Thoracic aorta (tissue), 2 donors: ENCODE results near the gene HKDC1. TPM values are rescaled to one million over a fixed set of nuclear protein-coding genes. Genes with fewer than 3 reads are reported as not detected.
"Not testable (repeated sequence)": the region's sequence is repeated elsewhere in the genome, so short reads cannot be mapped to it uniquely, and the experiment has no call there.

ENCODE experiments used
- ATAC-seq: fragments of 150-250 bp; one replicate; pipeline ENCODE4 v1.8.0; 2017; ENCODE audit warnings: low read depth; ENCODE audit not compliant: insufficient number of reproducible peaks, low FRiP score
- DNase-seq: peaks from one replicate; pipeline ENCODE4 v3.0.0-alpha.2; 2020; ENCODE audit warnings: low spot score
- H3K27ac ChIP-seq, 2 donors: fragments of 200-600 bp; sonication (generic); 1 replicate in 1 of 2; 2 replicates in 1 of 2; pipeline ENCODE4 v1.5.1; 2016; ENCODE audit warnings: mild to moderate bottlenecking in 2 of 2, moderate library complexity in 2 of 2
- H3K27me3 ChIP-seq: fragments of 200-600 bp; sonication (generic); replicated peaks from 2 replicates; pipeline ENCODE4 v1.6.0; 2016; ENCODE audit warnings: mild to moderate bottlenecking; ENCODE audit not compliant: insufficient read depth
- H3K36me3 ChIP-seq: fragments of 200-600 bp; sonication (generic); one replicate; pipeline ENCODE4 v1.5.1; 2016
- H3K4me1 ChIP-seq, 2 donors: fragments of 200-600 bp; sonication (generic); 1 replicate in 1 of 2; 2 replicates in 1 of 2; pipeline versions ENCODE4 v1.5.1 to v1.6.0; 2016; ENCODE audit warnings: low read depth in 2 of 2, mild to moderate bottlenecking in 1 of 2; ENCODE audit not compliant: control insufficient read depth in 1 of 2
- H3K4me3 ChIP-seq: fragments of 200-600 bp; sonication (generic); 2 replicates; pipeline ENCODE4 v1.5.1; 2016; ENCODE audit warnings: mild to moderate bottlenecking
- H3K9me3 ChIP-seq: fragments of 200-600 bp; sonication (generic); 2 replicates; pipeline ENCODE4 v1.5.1; 2016
- CTCF ChIP-seq: fragments of 200-600 bp; sonication (generic); IDR thresholded peaks from one replicate; pipeline ENCODE4 v1.5.1; 2019; ENCODE audit warnings: antibody characterized with exemption
- total RNA-seq, 2 donors: library from RNA; depleted of rRNA; stranded (reverse); fragments of >200 nt; gene quantifications; one replicate each; pipeline versions ENCODE4 v1.1.0 to v1.2.3, GENCODE V29; 2016

Gene HKDC1
- total RNA-seq, 2 donors from 2014 or later: 0.14 TPM; not detected in 1

GRCh38 chr10:69278446-69278963 lies 58.4 kb downstream of the HKDC1 start, which contains the start of gene HK1:
Gene HK1 (plus strand): TSS chr10:69278496.
- no peaks in the 10 kb centered on the region for H3K36me3 ChIP-seq
- peaks cover 6 to 21% of the 10 kb centered on the region in 2 donors for H3K4me1 ChIP-seq
- DNase-seq (no peak), ATAC-seq (no peak)
- no peak within 1 kb of the TSS for H3K4me3 ChIP-seq
- no peaks in the 10 kb centered on the region for H3K27me3 ChIP-seq
- no peak for TF ChIP-seq CTCF
- peak within 1 kb of the TSS; percentile 58 to 60 for H3K27ac ChIP-seq
- no peaks in the 10 kb centered on the region for H3K9me3 ChIP-seq

- DNase-seq: no peak
- Histone ChIP-seq H3K4me3 (no peak overlapping the region), H3K9me3 (no peaks in the 10 kb centered on the region), H3K27ac (peak overlapping the region in 1 of 2 donors; percentile 58), H3K36me3 (no peaks in the 10 kb centered on the region), H3K27me3 (no peaks in the 10 kb centered on the region), H3K4me1 (peaks cover 6 to 21% of the 10 kb centered on the region in 2 donors)
- TF ChIP-seq CTCF: no peak
- no peak for ATAC-seq
Measured at GRCh38 chr10:69279110-69279509, 59.0 kb downstream of the HKDC1 start.

GRCh38 chr10:69281507-69282413 lies 61.6 kb downstream of the HKDC1 start:
- Histone ChIP-seq H3K4me3 (no peak overlapping the region), H3K4me1 (peaks cover 6 to 21% of the 10 kb centered on the region in 2 donors), H3K9me3 (no peaks in the 10 kb centered on the region), H3K27me3 (no peaks in the 10 kb centered on the region), H3K27ac (no peak overlapping the region), H3K36me3 (no peaks in the 10 kb centered on the region)
- TF ChIP-seq CTCF: no peak
- no peak for DNase-seq
- no peak for ATAC-seq

- not testable (repeated sequence) for H3K9me3 ChIP-seq, DNase-seq, H3K27me3 ChIP-seq, H3K36me3 ChIP-seq, H3K4me1 ChIP-seq, ATAC-seq, H3K4me3 ChIP-seq, H3K27ac ChIP-seq
Measured at GRCh38 chr10:69284402-69284801, 64.3 kb downstream of the HKDC1 start.

- H3K9me3 ChIP-seq: no peaks in the 10 kb centered on the region
- no peak for DNase-seq
- TF ChIP-seq CTCF: no peak
- ATAC-seq: no peak
- peaks cover 0 to 7% of the 10 kb centered on the region in 2 donors for H3K4me1 ChIP-seq
- no peaks in the 10 kb centered on the region for H3K36me3 ChIP-seq
- H3K4me3 ChIP-seq: no peak overlapping the region
- no peaks in the 10 kb centered on the region for H3K27me3 ChIP-seq
- H3K27ac ChIP-seq: no peak overlapping the region
Measured at GRCh38 chr10:69285699-69286098, 65.6 kb downstream of the HKDC1 start.
